ENCODE results near the gene IGLL5.

Gene IGLL5

GRCh38 chr22:22938672-22939587, 51.3 kb downstream of the IGLL5 start:
- no peak for DNase-seq (ENCODE audit: low spot score)

- DNase-seq (ENCODE audit: low spot score), result no peak
Measured at GRCh38 chr22:22939588-22940368, 52.2 kb downstream of the IGLL5 start.

- DNase-seq (ENCODE audit: low spot score), result no peak
Measured at GRCh38 chr22:22940961-22941605, 53.5 kb downstream of the IGLL5 start.

- DNase-seq (ENCODE audit: low spot score), result no peak
Measured at GRCh38 chr22:22941831-22942510, 54.4 kb downstream of the IGLL5 start.

GRCh38 chr22:22942511-22943329, 55.1 kb downstream of the IGLL5 start:
- DNase-seq (ENCODE audit: low spot score), result peak; percentile 74

- DNase-seq (ENCODE audit: low spot score), result no peak
Measured at GRCh38 chr22:22943521-22944267, 56.1 kb downstream of the IGLL5 start.

GRCh38 chr22:22944268-22944985, 56.8 kb downstream of the IGLL5 start:
- DNase-seq (ENCODE audit: low spot score), result no peak

GRCh38 chr22:22945195-22945594, 57.6 kb downstream of the IGLL5 start:
- no peak for DNase-seq (ENCODE audit: low spot score)
